SK-N-MC (cell line): ENCODE results near the gene PANK3.
A peak's percentile ranks its signal among the peaks of the same experiment; 100 is the strongest.

Experiments used
- DNase-seq: peaks from one replicate; pipeline ENCODE4 v3.0.0-alpha.2; 2011; ENCODE audit warnings: low read depth, low spot score
- H3K27ac ChIP-seq: fragments of 200-600 bp; sonication (generic); 2 replicates; pipeline ENCODE4 v1.5.1; 2016; ENCODE audit warnings: mixed run types
- H3K36me3 ChIP-seq: fragments of 200-600 bp; sonication (generic); 2 replicates; pipeline ENCODE4 v1.6.1; 2017; ENCODE audit warnings: antibody characterized with exemption, low read length, mixed read lengths; ENCODE audit not compliant: insufficient read depth
- H3K4me3 ChIP-seq: fragments of 200-600 bp; sonication (generic); 2 replicates; pipeline ENCODE4 v1.5.1; 2016
- H3K9ac ChIP-seq: fragments of 200-600 bp; sonication (generic); 2 replicates; pipeline ENCODE4 v1.8.0; 2017; ENCODE audit warnings: mixed run types, mixed read lengths; ENCODE audit not compliant: insufficient read length
- H3K9me3 ChIP-seq: fragments of 200-600 bp; sonication (generic); 2 replicates; pipeline ENCODE4 v1.6.1; 2017; ENCODE audit warnings: low read depth, mild to moderate bottlenecking, antibody characterized with exemption, low read length, moderate library complexity, mixed read lengths
- EZH2 ChIP-seq: fragments of 200-600 bp; sonication (generic); IDR thresholded peaks from one replicate; pipeline ENCODE4 v1.6.1; 2017; ENCODE audit warnings: antibody characterized with exemption
- FOXP2 ChIP-seq: optimal IDR thresholded peaks from 2 replicates; pipeline ENCODE3; 2011; ENCODE audit warnings: mild to moderate bottlenecking, moderate library complexity; ENCODE audit not compliant: insufficient read depth; ENCODE audit errors: extremely low read length, control extremely low read depth
- POLR2AphosphoS5 ChIP-seq: IDR thresholded peaks from 2 replicates; pipeline ENCODE4 v1.6.1; 2012; ENCODE audit warnings: mild to moderate bottlenecking, low read depth, low read length, borderline replicate concordance

The PANK3 gene

DNA sequence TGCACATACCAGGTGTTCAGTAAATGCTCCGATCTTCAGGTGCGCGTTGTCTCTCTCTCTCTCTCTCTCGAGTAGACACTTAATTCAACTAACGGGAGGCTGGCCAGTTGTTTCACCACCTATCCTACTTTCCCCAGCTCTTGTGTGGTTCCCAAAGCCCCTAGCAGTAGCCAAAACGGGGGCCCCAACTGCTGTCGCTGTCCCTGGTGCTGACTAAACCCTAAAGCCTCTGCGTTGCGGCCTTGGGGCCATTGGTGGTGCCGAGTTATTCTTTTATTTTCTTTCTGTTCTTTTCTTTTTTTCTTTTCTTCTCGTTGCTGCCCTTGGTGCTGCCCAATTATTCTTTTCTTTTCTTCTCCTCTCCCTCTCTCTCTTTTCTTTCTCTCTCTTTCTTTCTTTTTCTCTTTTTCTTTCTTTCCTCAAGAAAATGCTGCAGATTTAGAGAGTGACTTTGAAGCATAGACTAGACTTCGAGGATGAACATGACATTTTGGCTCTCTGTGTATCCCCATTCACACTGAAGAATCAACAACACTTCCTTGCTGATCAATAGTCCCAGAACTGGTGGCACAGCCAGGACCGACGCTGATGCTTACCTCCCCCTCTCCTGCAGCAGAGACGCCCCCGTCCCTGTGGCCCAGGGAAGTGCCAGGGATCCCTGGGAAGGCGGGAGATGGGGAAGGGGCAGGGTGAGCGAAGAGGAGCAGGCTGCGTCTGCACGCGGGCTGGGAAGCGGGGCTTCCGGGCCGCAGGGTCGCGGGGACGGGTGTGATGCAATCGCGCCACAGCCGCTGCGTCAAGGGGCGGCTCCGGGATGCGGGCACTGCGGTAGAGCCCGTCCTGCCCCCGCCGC, 50.4 kb downstream of the PANK3 start, which contains the start of gene FBLL1:
TSS of gene FBLL1 (plus strand) at position 785 of the 853 bp plus-strand sequence. CDS start 200 bp downstream, outside the sequence.
- no peaks in the 10 kb centered on the region for H3K36me3 ChIP-seq
- peak within 1 kb of the TSS; percentile 49 for H3K4me3 ChIP-seq
- no peak within 1 kb of the TSS for H3K27ac ChIP-seq
- no peaks in the 10 kb centered on the region for H3K9me3 ChIP-seq
- no peak for TF ChIP-seq FOXP2
- no peak for TF ChIP-seq EZH2
- no peak for TF ChIP-seq POLR2AphosphoS5
- DNase-seq: no peak
- H3K9ac ChIP-seq: no peak within 1 kb of the TSS

DNA sequence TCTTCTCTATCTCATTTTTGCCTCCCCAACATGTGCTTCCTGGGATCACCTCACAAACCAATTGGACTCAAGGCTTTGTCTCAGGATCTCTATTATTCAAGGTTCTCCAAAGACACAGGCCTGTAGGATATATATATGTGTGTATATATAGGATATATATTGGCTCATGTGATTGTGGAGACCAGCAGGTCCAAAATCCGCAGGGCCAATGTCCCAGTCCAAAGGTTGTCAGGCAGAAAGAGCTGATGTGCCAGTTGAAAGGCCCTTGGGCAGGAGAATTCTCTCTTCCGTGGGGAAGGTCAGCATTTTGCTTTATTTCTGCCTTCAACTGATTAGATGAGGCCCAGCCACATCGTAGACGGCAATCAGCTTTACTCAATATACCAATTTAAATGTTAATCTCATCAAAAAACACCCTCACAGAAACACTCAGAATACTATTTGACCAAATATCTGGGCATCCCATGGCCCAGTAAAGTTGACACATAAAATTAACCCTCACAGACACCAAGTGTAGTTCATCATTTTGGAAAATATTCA, 51.3 kb downstream of the PANK3 start:
- Histone ChIP-seq H3K27ac (no peak overlapping the region), H3K9ac (no peak overlapping the region), H3K36me3 (no peaks in the 10 kb centered on the region), H3K4me3 (no peak overlapping the region), H3K9me3 (no peaks in the 10 kb centered on the region)
- TF ChIP-seq POLR2AphosphoS5 (no peak), EZH2 (no peak), FOXP2 (no peak)
- DNase-seq: no peak

DNA sequence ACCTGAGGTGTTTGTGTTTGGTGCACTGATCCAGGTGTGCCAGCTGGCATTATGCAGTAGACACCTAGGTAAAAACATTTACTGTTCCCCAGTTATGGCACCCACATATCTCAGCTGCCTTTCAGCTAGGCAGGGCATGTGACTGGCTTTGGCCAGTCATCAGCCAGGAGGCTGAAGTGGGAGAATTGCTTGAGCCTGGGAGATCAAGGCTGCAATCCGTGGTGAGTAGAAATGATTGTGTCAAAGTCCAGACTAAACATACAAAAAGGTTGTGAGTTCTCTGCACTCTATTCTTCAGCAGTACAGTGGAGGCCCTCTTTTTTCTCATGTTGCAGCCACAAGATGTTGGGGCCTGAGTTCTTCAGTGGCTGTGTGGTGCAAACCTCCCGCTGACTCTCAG, 53.3 kb downstream of the PANK3 start:
- DNase-seq: no peak
- TF ChIP-seq POLR2AphosphoS5 (no peak), EZH2 (no peak), FOXP2 (no peak)
- H3K4me3 ChIP-seq: no peak overlapping the region
- H3K9ac ChIP-seq: no peak overlapping the region
- H3K9me3 ChIP-seq: no peaks in the 10 kb centered on the region
- no peaks in the 10 kb centered on the region for H3K36me3 ChIP-seq
- no peak overlapping the region for H3K27ac ChIP-seq

DNA sequence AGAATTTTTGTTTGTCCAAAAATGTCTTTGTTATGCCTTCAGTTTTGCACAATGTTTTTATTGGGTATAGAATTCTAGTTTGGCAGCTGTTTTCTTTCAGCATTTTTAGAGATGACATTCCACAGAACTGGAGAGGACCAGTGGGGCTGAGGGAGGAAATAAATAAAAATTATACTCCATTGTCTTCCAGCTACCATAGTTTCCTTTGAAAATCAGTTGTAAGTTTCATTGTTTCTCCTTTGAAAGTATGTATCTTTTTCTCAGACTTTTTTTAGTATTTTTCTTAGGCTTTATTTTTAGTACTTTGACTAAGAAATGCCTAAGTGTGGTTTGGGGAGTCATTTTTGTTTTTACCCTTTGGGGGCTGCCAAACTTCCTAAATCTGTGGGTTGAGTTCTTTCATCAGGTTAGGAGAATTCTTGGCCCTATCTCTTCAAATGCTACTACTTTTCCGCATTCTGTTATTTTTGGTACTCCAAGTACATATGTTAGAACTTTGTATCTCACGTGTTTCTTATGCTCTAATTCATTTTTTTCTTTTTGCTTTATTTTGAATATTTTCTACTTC, 65.2 kb downstream of the PANK3 start:
- Histone ChIP-seq H3K36me3 (peaks cover 97% of the 10 kb centered on the region), H3K9me3 (peaks cover 23% of the 10 kb centered on the region), H3K4me3 (no peak overlapping the region), H3K27ac (no peak overlapping the region), H3K9ac (no peak overlapping the region)
- no peak for DNase-seq
- TF ChIP-seq FOXP2 (no peak), POLR2AphosphoS5 (no peak), EZH2 (no peak)

DNA sequence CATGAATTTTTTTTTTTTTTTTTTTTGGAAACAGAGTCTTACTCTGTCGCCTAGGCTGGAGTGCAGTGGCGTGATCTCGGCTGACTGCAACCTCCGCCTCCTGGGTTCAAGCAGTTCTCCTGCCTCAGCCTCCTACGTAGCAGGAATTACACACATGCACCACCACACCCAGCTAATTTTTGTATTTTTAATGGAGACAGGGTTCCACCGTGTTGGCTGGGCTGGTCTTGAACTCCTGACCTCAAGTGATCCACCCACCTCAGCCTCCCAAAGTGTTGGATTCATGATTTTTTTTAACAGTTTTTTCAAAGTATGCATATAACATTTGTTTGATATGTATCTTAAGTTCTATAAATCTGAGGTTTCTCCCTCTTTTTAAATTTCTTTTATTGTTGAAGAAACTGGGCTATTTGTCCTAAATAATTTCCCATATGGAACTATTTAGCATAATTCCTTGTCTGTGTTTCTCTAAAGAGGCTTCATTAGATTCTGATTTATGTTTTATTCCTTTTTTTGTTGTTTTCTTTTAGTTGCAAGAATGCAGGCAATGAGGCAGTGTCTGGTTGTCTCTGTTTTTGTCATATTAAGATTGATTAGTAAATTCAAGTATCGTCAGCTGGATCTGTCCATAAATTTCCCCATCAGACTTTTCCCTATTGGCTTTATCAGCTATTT, 76.5 kb downstream of the PANK3 start:
- Histone ChIP-seq H3K9me3 (no peaks in the 10 kb centered on the region), H3K27ac (no peak overlapping the region), H3K9ac (no peak overlapping the region), H3K4me3 (no peak overlapping the region), H3K36me3 (peaks cover 58% of the 10 kb centered on the region)
- DNase-seq: no peak
- no peak for TF ChIP-seq POLR2AphosphoS5
- TF ChIP-seq EZH2: no peak
- no peak for TF ChIP-seq FOXP2
